H9 (cell line): ENCODE data around the gene SSBP2. TPM values are rescaled to one million over a fixed set of nuclear protein-coding genes. Genes with fewer than 3 reads are reported as not detected.

Experiments
- DNase-seq: peaks from one replicate; pipeline ENCODE4 v3.0.0-alpha.2; 2017
- H2AFZ ChIP-seq: one replicate; pipeline ENCODE4 v1.6.1; 2013; ENCODE audit warnings: mild to moderate bottlenecking, low read length, control low read depth, moderate library complexity
- H2AK5ac ChIP-seq: 2 replicates; pipeline ENCODE4 v1.6.1; 2013; ENCODE audit warnings: low read length, control low read depth, mixed read lengths; ENCODE audit not compliant: insufficient read length
- H2BK120ac ChIP-seq: one replicate; pipeline ENCODE4 v1.6.1; 2013; ENCODE audit warnings: low read depth, mild to moderate bottlenecking, low read length, control low read depth, inconsistent platforms; ENCODE audit not compliant: poor library complexity, severe bottlenecking
- H2BK12ac ChIP-seq: 2 replicates; pipeline ENCODE4 v1.6.1; 2013; ENCODE audit warnings: low read length, control low read depth, mixed read lengths, low read depth; ENCODE audit not compliant: insufficient read length
- H2BK15ac ChIP-seq: 2 replicates; pipeline ENCODE4 v1.6.1; 2013; ENCODE audit warnings: low read depth, low read length, control low read depth
- H2BK20ac ChIP-seq: one replicate; pipeline ENCODE4 v1.6.1; 2013; ENCODE audit warnings: low read depth, mild to moderate bottlenecking, low read length, control low read depth, inconsistent platforms; ENCODE audit not compliant: poor library complexity, severe bottlenecking
- H2BK5ac ChIP-seq: 2 replicates; pipeline ENCODE4 v1.6.1; 2013; ENCODE audit warnings: low read length, control low read depth, mixed read lengths; ENCODE audit not compliant: insufficient read length
- H3K14ac ChIP-seq: 2 replicates; pipeline ENCODE4 v1.6.1; 2013; ENCODE audit warnings: low read length, control low read depth; ENCODE audit not compliant: insufficient read depth
- H3K18ac ChIP-seq: 2 replicates; pipeline ENCODE4 v1.6.1; 2013; ENCODE audit warnings: low read depth, mild to moderate bottlenecking, mixed read lengths, low read length, control low read depth; ENCODE audit not compliant: insufficient read length
- H3K23ac ChIP-seq: 2 replicates; pipeline ENCODE4 v1.6.1; 2013; ENCODE audit warnings: low read length, control low read depth, mixed read lengths, low read depth; ENCODE audit not compliant: insufficient read length
- H3K23me2 ChIP-seq: 2 replicates; pipeline ENCODE4 v1.6.1; 2013; ENCODE audit warnings: low read depth, mild to moderate bottlenecking, mixed read lengths, low read length, control low read depth; ENCODE audit not compliant: insufficient read length, poor library complexity, severe bottlenecking
- H3K27ac ChIP-seq: 2 replicates; pipeline ENCODE4 v1.5.1; 2013; ENCODE audit warnings: low read length, control low read depth, mixed read lengths, low read depth; ENCODE audit not compliant: insufficient read length
- H3K27me3 ChIP-seq: 2 replicates; pipeline ENCODE4 v1.6.1; 2013; ENCODE audit warnings: low read length, control low read depth, inconsistent platforms; ENCODE audit not compliant: insufficient read depth
- H3K4ac ChIP-seq: 2 replicates; pipeline ENCODE4 v1.6.1; 2013; ENCODE audit warnings: low read depth, mild to moderate bottlenecking, control low read depth, inconsistent platforms, low read length, moderate library complexity
- H3K4me1 ChIP-seq: 2 replicates; pipeline ENCODE4 v1.6.1; 2013; ENCODE audit warnings: low read length, control low read depth, inconsistent platforms; ENCODE audit not compliant: insufficient read depth
- H3K4me2 ChIP-seq: 2 replicates; pipeline ENCODE4 v1.6.1; 2013; ENCODE audit warnings: low read length, control low read depth, mixed read lengths; ENCODE audit not compliant: insufficient read length, insufficient read depth
- H3K56ac ChIP-seq: 2 replicates; pipeline ENCODE4 v1.6.1; 2013; ENCODE audit warnings: low read depth, mild to moderate bottlenecking, mixed read lengths, low read length, control low read depth; ENCODE audit not compliant: insufficient read length
- H3K79me1 ChIP-seq: 2 replicates; pipeline ENCODE4 v1.6.1; 2013; ENCODE audit warnings: low read depth, mild to moderate bottlenecking, moderate library complexity, low read length, control low read depth, inconsistent platforms; ENCODE audit not compliant: insufficient read depth, poor library complexity, severe bottlenecking
- H3K79me2 ChIP-seq: 2 replicates; pipeline ENCODE4 v1.6.1; 2013; ENCODE audit warnings: low read length, control low read depth, inconsistent platforms; ENCODE audit not compliant: insufficient read depth
- H3K9ac ChIP-seq: 2 replicates; pipeline ENCODE4 v1.6.1; 2013; ENCODE audit warnings: low read length, control low read depth, mixed read lengths; ENCODE audit not compliant: insufficient read length; ENCODE audit errors: extremely low read depth
- H3K9me3 ChIP-seq: one replicate; pipeline ENCODE4 v1.6.1; 2013; ENCODE audit warnings: low read depth, low read length, inconsistent platforms; ENCODE audit not compliant: control insufficient read depth
- H3T11ph ChIP-seq: one replicate; pipeline ENCODE4 v1.6.1; 2013; ENCODE audit warnings: mild to moderate bottlenecking, low read length, control low read depth, inconsistent platforms
- H4K20me1 ChIP-seq: one replicate; pipeline ENCODE4 v1.6.1; 2013; ENCODE audit not compliant: control insufficient read depth, insufficient read length, insufficient read depth
- H4K5ac ChIP-seq: 2 replicates; pipeline ENCODE4 v1.6.1; 2013; ENCODE audit warnings: low read depth, mild to moderate bottlenecking, mixed read lengths, low read length, control low read depth; ENCODE audit not compliant: insufficient read length
- H4K8ac ChIP-seq: replicated peaks from 2 replicates; pipeline ENCODE4 v1.6.1; 2013; ENCODE audit warnings: low read length, control low read depth, mixed read lengths, low read depth; ENCODE audit not compliant: insufficient read length
- H4K91ac ChIP-seq: 2 replicates; pipeline ENCODE4 v1.6.1; 2013; ENCODE audit warnings: low read depth, mild to moderate bottlenecking, moderate library complexity, mixed read lengths, low read length, control low read depth; ENCODE audit not compliant: insufficient read length
- H3K27ac Mint-ChIP-seq, 3 experiments: 2 replicates in 2 of 3; 3 replicates in 1 of 3; pipeline ENCODE4 v1.8.0; 2020 to 2021; ENCODE audit warnings: mixed read lengths in 3 of 3, mild to moderate bottlenecking in 1 of 3, moderate library complexity in 1 of 3
- H3K27me3 Mint-ChIP-seq: 2 replicates; pipeline ENCODE4 v1.8.0; 2021; ENCODE audit warnings: low read depth, mild to moderate bottlenecking, moderate library complexity, mixed read lengths
- H3K36me3 Mint-ChIP-seq, 3 experiments: 2 replicates in 2 of 3; 3 replicates in 1 of 3; pipeline ENCODE4 v1.8.0; 2020 to 2021; ENCODE audit warnings: low read depth in 3 of 3, mixed read lengths in 3 of 3; ENCODE audit not compliant: insufficient read depth in 1 of 3
- H3K4me1 Mint-ChIP-seq, 2 experiments: 2 replicates each; pipeline ENCODE4 v1.8.0; 2020; ENCODE audit warnings: mixed read lengths in 2 of 2
- H3K4me3 Mint-ChIP-seq, 2 experiments: 2 replicates in 1 of 2; 3 replicates in 1 of 2; pipeline ENCODE4 v1.8.0; 2020 to 2021; ENCODE audit warnings: mild to moderate bottlenecking in 2 of 2, mixed read lengths in 2 of 2, moderate library complexity in 1 of 2
- H3K9me3 Mint-ChIP-seq, 2 experiments: 2 replicates in 1 of 2; 3 replicates in 1 of 2; pipeline ENCODE4 v1.8.0; 2020; ENCODE audit warnings: mild to moderate bottlenecking in 2 of 2, mixed read lengths in 2 of 2, moderate library complexity in 1 of 2
- WGBS: extraction: QIAGEN DNeasy Blood & Tissue Kit; methylation state at CpG from one replicate; pipeline ENCODE4 v1.1.7; 2013; ENCODE audit warnings: missing lambda C conversion rate, low lambda C conversion rate, mixed read lengths; ENCODE audit not compliant: insufficient read length; ENCODE audit errors: extremely low coverage; 5-methylcytosine and 5-hydroxymethylcytosine counted together
- total RNA-seq: library from RNA; stranded (reverse); gene quantifications from 2 replicates; pipeline ENCODE4 v1.2.1, GENCODE V29; 2021
- TF ChIP-seq, protein P1 (sequence below): fragments of 200-600 bp; sonication (generic); conservative IDR thresholded peaks from 3 replicates; pipeline ENCODE4 v1.8.0; 2021; ENCODE audit warnings: antibody characterized with exemption, mild to moderate bottlenecking

The SSBP2 gene
- total RNA-seq, 1 experiment from 2014 or later = 35.6 TPM

- H2BK20ac ChIP-seq = no peak overlapping the region
- no peak overlapping the region for H3K14ac ChIP-seq
- H3K27me3 Mint-ChIP-seq = peaks cover 7% of the 10 kb centered on the region
- no peaks in the 10 kb centered on the region for H3K36me3 Mint-ChIP-seq
- no peaks in the 10 kb centered on the region for H3K23me2 ChIP-seq
- no peak overlapping the region for H2BK5ac ChIP-seq
- H3K27me3 ChIP-seq = no peaks in the 10 kb centered on the region
- H3K18ac ChIP-seq = no peak overlapping the region
- H3K27ac Mint-ChIP-seq = no peak overlapping the region
- no peak overlapping the region for H3K56ac ChIP-seq
- H4K91ac ChIP-seq = no peak overlapping the region
- H3K4me2 ChIP-seq = no peak overlapping the region
- H2BK15ac ChIP-seq = no peak overlapping the region
- no peak for DNase-seq
- H2BK12ac ChIP-seq = no peak overlapping the region
- H3T11ph ChIP-seq = no peak overlapping the region
- H4K8ac ChIP-seq = no peak overlapping the region
- TF ChIP-seq, protein P1, sequence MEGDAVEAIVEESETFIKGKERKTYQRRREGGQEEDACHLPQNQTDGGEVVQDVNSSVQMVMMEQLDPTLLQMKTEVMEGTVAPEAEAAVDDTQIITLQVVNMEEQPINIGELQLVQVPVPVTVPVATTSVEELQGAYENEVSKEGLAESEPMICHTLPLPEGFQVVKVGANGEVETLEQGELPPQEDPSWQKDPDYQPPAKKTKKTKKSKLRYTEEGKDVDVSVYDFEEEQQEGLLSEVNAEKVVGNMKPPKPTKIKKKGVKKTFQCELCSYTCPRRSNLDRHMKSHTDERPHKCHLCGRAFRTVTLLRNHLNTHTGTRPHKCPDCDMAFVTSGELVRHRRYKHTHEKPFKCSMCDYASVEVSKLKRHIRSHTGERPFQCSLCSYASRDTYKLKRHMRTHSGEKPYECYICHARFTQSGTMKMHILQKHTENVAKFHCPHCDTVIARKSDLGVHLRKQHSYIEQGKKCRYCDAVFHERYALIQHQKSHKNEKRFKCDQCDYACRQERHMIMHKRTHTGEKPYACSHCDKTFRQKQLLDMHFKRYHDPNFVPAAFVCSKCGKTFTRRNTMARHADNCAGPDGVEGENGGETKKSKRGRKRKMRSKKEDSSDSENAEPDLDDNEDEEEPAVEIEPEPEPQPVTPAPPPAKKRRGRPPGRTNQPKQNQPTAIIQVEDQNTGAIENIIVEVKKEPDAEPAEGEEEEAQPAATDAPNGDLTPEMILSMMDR = no peak
- no peak overlapping the region for H2AFZ ChIP-seq
- WGBS = no CpG with 5 or more reads among the region's 11 CpGs
- H3K4me1 ChIP-seq = no peaks in the 10 kb centered on the region
- H3K9me3 Mint-ChIP-seq = no peaks in the 10 kb centered on the region
- no peak overlapping the region for H4K5ac ChIP-seq
- H3K27ac ChIP-seq = no peak overlapping the region
- no peaks in the 10 kb centered on the region for H3K79me1 ChIP-seq
- H3K4me1 Mint-ChIP-seq = no peaks in the 10 kb centered on the region
- H2BK120ac ChIP-seq = no peak overlapping the region
- H3K9ac ChIP-seq = no peak overlapping the region
- no peaks in the 10 kb centered on the region for H3K79me2 ChIP-seq
- no peak overlapping the region for H3K4ac ChIP-seq
- no peaks in the 10 kb centered on the region for H3K9me3 ChIP-seq
- no peak overlapping the region for H3K23ac ChIP-seq
- no peak overlapping the region for H3K4me3 Mint-ChIP-seq
- no peak overlapping the region for H2AK5ac ChIP-seq
- no peaks in the 10 kb centered on the region for H4K20me1 ChIP-seq
Observed at GRCh38 chr5:81401266-81401665, 349.6 kb downstream of the SSBP2 start.
